GM18507 (cell line): ENCODE measurements around the gene UPB1.

ENCODE experiments used
- DNase-seq: peaks from one replicate; pipeline ENCODE4 v3.0.0; 2011; ENCODE audit warnings: low read depth; ENCODE audit not compliant: insufficient read length; ENCODE audit errors: extremely low spot score
- FAIRE-seq: peaks from 2 replicates; lab custom pipeline; 2011; peaks lifted over from hg19 to GRCh38; lab: Jason Lieb, UNC

Gene UPB1

DNA sequence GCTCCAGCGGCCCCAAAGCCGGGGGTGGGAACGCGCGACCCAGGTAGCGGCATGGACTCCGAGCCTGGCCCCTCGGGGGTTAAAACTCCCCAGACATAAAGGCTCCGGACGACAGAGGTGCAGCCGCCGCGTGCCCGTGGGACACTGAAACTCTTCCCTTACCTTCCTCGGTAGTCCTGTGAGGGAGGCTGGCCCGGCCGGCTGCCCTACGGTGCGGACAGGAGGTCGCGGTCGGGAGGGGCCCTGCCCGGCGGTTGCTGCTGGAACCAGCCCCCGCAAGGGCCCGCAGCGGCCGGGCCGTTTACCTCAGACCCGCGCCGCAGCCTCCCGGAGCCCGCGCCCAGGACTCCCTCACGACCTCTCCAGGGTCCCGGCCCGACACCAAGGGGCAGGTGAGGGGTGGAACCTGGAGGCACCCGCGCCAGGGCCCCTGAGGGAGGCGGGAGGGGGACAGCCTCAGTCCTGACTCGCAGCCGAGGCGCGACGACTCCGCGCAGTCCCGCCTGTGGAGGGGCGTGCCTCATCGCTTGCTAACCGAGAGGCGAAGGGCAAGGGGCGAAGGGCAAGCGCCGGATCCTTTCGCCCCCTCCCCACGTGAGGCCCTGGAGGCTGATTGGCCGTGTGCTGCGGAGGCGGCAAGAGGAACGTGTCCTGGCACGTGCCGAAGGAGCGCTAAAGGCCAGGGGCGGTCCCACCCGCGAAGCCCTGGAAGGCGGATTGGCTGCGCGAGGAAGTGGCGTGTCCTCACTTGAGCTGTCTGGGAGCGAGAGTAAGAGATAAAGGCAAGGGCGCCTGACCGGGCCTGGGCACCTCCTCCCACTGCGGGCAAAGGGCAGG is at the start of gene UPB1:
Gene UPB1 (plus strand): TSS at position 805 of the 837 bp plus-strand sequence. CDS start 72 bp downstream, outside the sequence.
- FAIRE-seq (no peak), DNase-seq (no peak)

DNA sequence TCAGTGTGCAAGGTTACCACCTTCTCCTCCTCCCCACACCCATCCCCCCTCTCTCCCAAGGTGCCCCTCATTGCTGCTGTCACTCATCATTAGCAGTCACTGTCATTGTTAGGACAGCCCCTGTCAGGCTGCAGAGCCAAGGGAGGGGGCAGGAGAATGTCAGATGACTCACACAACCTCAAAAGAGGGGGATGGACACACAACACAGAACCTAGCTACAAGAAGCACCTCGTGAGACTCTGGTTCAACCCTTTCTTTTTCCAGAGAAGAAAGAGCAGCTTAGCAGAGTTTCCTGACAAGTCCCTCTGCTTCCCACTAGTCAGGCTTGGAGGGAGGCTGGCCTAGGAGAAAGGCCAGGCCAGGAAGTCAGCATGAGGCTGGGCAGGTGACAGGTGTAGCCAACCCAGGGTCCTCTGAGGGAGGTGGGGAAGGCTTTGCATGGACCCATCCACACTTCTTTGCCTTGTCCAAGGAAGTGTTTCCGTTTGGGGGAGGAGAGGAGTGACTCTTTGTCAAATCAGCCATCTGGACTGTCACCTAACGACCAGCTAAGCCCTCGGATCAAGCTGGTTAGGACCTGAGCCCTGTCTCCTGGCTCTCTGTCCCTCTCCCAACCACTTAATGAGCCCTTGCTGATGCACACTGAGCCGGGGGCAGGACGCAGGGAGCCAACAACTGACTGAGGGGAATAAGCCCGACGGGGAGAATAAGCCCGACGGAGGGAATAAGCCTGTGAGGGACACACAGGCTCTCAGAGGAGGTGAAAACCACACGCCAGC is 49.5 kb upstream of the UPB1 start:
- DNase-seq (no peak), FAIRE-seq (no peak)

DNA sequence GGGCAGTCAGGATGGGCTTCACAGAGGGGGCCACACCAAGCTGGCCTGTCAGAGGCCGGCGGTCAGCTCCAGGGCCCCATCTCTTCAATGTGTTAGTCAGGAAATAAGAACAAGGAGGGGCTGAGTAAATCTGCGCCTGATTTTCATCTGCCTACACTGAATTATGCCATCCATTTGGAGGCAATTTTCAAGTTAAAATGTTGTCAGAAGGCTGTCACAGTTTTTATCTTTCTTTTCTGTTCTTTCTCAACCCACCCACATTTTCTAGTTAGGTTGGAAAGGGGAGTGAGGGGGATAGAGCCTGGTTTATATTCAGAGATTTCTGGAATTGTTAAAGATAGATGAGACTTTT is 48.9 kb upstream of the UPB1 start:
- no peak for DNase-seq
- FAIRE-seq: no peak

DNA sequence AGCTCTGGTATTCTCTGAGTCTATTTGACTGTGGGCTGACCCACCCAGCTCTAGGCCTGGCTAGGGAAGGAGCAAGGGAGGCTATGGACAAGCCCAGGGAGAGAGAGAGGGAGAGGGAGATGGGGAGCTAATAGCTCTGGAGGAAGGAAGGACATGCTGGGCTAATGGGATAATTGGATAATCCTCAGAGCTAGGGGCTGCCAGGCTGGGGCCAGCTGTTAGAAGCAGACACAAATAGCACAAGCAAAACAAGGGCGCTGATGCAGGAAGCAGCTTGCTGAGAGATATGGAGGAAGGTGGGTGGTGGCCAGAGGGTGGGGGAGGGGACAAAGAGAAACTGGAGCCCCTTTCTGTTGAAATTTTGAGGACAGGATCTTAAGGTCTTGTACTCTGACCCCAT is 44.5 kb upstream of the UPB1 start:
- FAIRE-seq (no peak), DNase-seq (no peak)

DNA sequence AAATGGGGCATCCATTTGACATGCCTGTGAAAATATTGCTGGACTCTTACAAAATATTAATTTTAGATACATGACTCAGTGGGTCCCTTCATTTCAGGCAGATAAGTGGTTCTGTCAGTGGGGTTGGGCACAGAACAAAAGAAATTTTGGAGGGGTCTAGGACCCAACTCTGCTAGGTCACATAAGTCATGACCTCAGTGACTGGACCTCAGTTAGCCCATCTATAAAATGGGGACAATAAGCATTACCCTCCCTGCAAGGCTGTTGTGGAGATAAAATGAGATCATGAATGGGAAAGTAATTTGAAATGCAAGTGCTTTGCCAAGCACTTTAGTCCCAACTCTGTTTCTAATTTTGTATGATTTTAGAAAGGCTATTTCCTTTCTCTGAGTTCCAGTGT is 44.0 kb upstream of the UPB1 start:
- no peak for FAIRE-seq

DNA sequence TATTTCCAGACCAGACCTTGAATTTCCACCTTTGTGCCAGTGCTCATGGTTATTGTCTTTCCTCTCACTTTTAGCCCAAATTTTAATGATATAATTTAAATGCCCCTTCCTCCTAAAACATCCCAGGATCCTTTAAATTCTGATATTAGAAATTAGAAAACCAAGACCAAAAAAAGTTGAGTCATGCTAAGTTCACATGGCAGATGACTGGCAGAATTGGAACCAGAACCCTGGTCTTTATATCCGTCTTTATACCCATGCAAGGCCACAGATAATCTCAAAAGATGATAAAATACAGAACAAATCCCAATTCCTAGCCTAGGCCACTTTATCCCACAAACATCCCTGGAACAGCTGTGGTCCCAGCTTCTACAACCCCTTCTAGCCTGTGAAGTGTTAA is 41.3 kb upstream of the UPB1 start:
- DNase-seq: no peak
- no peak for FAIRE-seq

More for the DNA sequence above, 44.0 kb upstream of the UPB1 start:
- no peak for DNase-seq

DNA sequence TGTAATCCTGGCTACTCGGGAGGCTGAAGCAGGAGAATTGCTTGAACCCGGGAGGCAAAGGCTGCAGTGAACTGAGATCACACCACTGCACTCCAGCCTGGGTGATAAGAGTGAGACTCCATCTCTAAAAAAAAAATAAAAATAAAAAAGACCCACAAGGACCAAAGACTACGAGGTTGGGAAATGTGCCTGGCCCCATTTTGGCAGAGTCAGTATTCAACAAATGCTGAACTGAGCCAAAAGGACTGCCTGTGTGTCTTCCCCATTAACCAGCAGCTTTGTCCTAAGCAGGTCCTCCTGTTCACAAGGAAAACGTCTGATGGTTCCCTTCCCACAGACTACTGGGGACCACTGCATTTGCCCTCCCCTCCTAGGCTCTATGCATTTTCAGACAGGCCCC is 40.1 kb upstream of the UPB1 start:
- no peak for FAIRE-seq

DNA sequence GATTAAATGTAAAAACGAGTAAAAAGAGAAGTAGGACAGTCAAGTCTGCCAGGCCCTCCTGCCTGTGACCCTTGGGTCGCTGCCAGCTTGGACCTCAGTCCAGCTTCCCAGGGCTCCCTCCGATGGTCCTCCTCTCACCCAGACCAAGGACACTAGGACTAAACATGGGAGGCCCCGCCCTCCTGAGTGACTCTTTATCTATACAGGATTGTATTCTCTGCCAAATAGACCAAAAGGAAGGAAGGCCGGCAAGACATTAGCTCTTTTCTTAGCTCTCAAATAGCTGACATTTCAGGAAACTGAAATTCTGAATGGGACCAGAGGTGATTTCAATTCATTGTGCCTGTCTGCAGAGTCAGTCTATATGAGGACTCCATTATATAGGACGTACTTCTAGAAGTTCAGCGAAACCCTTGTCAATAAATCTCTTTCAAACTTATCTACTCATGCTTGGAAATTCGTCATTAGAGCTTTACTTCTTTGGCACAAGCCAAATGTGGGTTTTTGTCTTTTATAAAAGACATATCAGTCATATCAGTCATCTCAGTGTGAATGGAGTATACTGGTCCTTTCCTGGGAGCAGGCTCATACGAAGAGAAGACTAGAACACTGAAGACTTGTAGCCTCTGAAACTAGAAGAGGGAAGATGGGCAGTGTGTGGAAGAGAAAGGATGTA is 39.2 kb upstream of the UPB1 start:
- FAIRE-seq (no peak), DNase-seq (no peak)

More for the DNA sequence above, 40.1 kb upstream of the UPB1 start:
- no peak for DNase-seq

DNA sequence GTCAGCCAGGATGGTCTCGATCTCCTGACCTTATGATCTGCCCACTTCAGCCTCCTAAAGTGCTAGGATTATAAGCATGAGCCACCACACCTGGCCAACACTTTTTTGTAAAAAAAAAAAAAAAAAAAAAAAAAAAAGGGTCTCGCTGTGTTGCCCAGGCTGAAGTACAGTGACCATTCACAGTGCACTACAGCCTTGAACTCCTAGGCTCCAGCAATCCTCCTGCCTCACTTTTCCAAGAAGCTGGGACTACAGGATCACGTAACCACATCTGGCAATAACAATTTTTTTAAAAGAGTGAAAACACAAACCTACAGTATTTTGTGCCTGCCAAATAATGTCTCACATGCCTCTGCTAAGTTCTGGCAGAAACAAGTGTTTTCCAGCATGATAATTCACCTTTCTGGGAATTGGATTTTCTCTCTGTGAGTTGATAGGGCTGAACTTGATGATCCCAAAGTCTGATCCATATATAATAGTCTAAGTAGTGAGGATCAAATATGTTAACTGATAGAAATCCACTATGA is 37.2 kb upstream of the UPB1 start:
- DNase-seq: no peak
- no peak for FAIRE-seq

DNA sequence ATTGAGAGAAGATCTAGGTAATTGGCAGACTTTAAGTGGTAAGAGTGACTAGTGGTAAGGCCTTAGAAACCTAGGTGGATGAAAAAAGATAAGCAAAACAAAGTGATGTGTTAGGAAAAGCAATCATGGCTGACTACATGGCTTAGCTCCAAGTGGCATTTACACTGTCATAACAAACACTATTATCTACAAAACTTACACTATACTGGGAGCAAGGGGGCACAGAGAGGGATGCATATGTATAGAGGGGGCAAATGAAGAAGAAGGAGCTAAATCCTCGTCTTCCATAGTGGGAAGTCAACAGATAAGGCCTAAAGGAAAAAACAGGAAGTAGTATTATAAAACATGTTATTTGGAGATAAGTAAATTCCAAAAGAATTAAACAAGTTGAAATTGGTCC is 35.2 kb upstream of the UPB1 start:
- FAIRE-seq (no peak), DNase-seq (no peak)

DNA sequence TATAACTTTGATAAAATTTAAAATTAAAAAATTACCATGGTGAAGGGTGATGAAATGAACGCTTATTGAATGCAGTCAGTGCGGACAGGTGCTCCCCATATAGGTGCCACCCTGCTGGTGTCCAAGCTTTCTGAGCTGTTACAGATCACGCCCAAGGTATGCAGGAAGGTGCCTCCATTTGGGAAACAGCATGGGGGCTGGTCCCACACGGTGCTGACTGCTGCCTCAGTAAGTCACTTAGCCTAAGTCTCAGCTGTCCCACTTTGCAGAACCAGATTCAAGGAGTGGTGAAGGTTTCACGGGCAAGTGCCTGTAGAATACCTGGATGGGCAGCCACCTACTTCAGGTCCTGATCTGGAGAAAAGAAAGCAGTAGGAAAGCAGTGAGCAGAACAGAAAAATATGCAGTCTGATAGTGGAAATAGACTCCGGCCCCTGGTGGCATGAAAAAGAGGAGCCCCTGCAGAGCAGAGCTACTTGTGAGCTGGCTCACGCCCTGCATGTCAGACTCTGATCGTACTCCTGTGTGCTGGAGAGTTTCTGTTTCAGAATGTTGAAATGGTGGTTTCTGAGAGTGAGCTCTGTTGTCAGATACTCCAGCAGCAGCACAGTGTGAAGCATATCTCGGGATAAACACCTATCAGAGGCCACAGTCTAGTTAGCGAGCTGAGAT is 34.6 kb upstream of the UPB1 start:
- no peak for DNase-seq
- FAIRE-seq: peak; percentile 55

DNA sequence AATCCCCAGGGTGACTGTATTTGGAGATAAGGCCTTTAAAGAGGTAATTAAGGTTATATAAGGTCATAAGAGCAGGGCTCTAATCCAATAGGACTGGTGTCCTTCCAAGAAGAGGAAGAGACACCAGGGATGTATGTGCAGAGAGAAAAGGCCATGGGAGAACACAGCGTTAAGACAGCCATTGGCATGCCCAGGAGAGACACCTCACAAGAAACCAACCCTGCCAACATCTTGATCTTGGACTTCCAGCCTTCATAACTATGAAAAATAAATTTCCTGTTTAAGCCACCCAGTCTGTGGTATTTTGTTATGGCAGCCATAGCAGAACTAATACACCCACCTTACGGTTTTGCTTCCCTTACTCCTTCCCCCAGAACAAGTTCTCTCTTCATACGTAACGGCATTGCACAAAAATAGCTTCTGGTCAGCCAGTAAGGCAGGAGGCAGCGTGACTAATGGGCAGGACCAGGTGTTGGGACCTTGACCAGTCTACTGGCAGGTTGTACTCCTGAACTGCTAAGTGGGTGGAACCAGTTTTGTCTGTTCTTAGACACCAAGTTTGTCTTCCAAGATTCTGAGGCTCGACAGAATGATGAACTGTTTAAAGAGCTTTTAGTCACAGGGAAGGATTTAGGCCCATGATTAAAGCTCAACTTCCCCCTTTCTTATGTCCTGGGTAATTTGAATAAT is 31.9 kb upstream of the UPB1 start:
- no peak for FAIRE-seq

DNA sequence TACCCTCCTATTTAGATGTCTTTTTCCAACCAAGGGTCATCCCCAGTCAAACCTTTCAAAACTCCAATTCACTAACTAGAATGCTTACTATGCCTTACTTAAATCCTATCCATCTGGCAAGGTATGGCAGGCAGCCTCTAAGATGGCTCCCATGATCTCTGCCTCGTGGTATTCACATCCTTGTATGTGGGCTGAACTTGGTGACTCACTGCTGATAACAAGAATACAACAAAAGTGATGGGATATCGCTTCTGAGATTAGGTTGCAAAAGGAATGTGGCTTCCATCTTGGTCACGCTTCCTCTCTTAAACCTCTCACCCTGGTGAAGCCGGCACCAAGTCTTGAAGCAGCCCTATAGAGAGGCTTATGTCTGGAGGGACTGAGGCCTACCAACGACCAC is 29.6 kb upstream of the UPB1 start:
- FAIRE-seq (no peak), DNase-seq (no peak)

More for the DNA sequence above, 31.9 kb upstream of the UPB1 start:
- DNase-seq: no peak

DNA sequence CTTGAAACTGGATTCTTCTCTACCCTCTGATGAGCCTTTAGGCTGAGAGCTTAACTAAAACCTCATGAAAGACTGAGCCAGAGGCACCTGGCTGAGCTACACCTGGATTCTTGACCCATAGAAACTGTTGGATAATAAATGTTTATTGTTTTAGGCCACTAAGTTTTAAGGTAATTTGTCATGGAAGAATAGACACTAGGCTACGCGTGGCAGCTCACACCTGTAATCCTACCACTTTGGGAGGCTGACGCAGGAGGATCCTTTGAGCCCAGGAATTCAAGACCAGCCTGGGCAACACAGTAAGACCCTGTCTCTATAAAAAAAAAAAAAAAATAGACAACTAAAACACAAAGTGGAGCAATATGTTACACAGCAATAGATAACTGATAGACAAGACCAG is 29.2 kb upstream of the UPB1 start:
- no peak for DNase-seq
- no peak for FAIRE-seq

DNA sequence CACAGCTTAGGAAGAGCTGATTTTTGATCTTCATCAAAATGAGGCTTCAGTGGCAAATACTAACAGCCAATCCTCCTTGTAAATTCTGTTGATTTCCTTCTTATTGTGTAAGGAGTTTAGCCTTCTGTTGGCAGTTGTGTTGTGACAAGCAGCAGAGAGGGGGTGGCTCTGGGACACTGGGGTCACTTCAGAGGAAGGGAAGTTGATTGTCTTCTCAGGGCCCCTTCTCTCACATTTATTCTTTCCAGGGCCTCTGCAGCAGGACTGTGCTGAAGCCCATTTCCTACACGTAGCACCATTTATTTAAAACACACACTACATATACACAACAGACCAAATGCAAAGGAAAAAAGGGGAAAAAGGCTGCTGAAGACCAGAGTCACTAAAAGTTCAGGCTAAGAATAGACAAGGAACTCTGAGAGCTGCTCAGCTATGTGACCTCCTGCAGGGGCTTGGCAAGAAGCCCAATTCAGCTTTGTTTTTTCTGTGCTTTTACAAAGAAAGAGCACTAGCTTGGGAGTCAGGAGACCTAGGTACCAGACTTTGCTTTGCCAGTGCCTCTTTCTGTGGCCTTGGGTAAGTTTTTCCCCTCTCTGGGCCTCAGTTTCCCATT is 28.3 kb upstream of the UPB1 start:
- no peak for FAIRE-seq
- DNase-seq: no peak

DNA sequence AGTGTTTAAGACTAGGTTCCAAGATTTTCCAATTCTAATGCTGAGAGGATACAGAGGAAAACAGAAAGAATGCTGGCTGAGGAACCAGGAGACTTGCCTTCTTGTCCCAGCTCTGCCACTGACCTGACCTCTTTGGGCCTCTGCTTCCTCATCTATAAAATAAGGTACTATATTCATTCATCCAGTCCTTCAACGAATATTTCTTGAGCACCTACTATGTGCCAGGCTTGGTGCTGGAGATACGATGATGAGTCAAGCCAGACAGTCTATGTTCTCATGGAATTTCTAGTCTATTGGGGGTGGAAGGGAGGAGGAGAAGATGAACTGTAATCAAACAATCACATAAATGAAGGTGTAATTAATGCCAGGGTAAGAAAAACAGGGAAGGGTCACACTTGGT is 27.8 kb upstream of the UPB1 start:
- no peak for DNase-seq

DNA sequence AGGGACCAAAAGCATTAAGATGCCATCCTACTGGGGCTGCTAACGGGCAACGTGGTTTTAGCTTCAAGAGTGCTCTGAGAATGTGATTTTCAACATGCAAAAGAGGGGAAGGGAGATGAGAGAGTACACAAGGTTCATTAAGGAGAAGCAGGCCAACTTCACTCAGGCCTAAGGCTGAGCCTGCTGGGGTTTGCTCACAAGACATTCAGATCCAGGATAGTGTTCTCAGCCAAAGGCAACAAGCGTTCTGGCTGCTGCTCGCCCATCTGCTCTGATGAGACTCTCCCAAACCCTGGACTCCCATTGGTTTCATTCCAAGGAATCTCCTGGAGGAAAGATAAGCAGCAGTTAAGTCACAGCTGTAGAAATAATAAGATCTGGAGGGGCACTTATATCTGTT is 23.6 kb upstream of the UPB1 start:
- no peak for DNase-seq
- no peak for FAIRE-seq

More for the DNA sequence above, 27.8 kb upstream of the UPB1 start:
- no peak for FAIRE-seq

DNA sequence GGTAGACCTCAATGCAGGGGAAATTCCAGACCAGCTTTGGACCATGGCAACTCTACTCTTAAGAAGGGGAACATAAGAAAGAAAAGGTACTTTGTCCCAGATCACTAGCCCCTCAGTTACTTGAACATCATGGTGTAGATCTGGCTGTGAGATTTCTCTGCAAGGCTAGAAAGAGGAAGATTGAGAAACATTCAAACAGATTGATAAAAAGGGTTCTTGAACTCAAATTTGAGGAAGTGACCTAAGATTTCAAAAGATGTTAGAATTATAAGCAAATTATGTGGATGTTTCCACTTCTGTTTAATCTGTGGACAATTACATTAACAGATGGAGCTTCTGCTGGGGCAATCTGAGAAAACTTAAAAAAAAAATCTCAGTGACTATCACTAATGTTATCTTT is 21.8 kb upstream of the UPB1 start:
- FAIRE-seq (no peak), DNase-seq (no peak)

DNA sequence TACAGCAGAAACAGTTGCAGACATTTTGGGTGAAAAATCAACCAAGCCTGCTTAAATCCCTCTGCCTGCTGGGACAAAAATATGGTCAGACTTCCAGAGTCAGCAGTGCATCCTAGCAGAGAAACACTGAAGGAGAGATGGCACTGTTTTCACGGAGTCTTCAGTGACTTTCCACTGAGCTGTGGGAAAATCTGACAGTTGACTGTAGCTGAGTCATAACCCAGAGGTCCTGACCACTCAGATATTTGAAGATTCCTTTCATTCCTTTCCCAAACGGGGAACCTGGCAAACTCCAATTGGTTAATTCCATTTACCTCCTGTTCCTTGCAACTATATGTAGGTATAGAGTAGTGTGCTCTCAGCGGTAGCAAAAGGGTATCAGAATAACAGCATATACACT is 20.9 kb upstream of the UPB1 start:
- FAIRE-seq: no peak
- DNase-seq: no peak
